GM12892 (cell line): ENCODE data around the gene MRM1.

Experiments used
- DNase-seq: peaks from one replicate; pipeline ENCODE4 v3.0.0; 2011; ENCODE audit not compliant: insufficient read length
- FAIRE-seq: peaks from 2 replicates; lab custom pipeline; 2011; peaks lifted over from hg19 to GRCh38; lab: Jason Lieb, UNC
- POLR2A ChIP-seq: IDR thresholded peaks from 2 replicates; pipeline ENCODE4 v1.6.1; 2011; ENCODE audit warnings: low read depth, low read length, control low read depth
- POLR2AphosphoS5 ChIP-seq: IDR thresholded peaks from 2 replicates; pipeline ENCODE4 v1.6.1; 2011; ENCODE audit warnings: low read depth, low read length, control low read depth
- TAF1 ChIP-seq: IDR thresholded peaks from 2 replicates; pipeline ENCODE4 v1.6.1; 2011; ENCODE audit warnings: low read depth, mild to moderate bottlenecking, control low read depth, low read length, borderline replicate concordance

MRM1 gene

DNA sequence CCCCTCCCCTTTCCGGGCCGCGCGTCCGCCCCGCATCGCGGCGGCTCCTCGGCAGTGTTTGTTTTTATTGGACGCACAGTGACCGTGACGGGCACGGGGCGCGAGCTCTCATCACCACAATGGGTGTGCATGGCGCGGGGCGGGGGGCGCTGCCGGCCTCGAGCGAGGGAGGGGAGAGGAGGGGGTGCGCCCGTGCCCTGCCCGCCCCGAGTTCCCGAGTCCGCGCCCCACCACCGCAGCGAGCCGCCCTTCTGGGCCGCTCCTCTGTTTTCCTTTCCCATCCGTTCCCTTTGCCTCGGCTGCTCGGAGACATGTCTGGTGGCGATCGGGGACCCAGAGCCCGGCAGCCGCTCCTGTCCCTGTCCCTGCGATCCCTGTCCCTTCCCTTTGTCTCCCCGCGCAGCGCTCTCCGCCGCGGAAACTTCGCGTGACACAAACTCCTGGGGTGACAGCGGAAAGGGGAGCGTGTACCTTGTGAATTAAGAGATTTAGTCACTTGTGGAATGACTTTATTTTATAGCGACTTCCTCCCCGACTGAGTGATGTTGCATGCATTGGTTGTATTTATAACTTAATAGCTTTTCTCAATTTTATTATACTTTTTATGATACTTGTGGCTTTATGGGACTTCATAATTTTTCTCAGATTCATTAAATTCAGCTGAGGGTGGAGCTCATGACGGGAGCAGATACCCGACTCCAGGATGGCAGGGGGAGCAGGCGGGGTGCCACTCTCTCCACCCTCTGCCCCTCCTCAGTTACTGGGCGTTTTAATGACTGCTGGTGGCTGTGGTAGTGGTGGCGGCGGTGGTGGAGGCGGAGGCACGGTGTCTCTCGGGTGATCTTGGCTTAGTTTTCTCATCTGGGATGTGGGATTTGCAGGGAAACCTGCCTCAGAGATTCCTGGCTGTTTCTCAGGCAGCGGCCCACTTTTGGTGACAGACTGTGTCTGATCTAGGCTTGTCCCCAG lies 40.8 kb downstream of the MRM1 start:
- FAIRE-seq: no peak
- no peak for DNase-seq
- TF ChIP-seq POLR2AphosphoS5 (no peak), POLR2A (no peak), TAF1 (no peak)

DNA sequence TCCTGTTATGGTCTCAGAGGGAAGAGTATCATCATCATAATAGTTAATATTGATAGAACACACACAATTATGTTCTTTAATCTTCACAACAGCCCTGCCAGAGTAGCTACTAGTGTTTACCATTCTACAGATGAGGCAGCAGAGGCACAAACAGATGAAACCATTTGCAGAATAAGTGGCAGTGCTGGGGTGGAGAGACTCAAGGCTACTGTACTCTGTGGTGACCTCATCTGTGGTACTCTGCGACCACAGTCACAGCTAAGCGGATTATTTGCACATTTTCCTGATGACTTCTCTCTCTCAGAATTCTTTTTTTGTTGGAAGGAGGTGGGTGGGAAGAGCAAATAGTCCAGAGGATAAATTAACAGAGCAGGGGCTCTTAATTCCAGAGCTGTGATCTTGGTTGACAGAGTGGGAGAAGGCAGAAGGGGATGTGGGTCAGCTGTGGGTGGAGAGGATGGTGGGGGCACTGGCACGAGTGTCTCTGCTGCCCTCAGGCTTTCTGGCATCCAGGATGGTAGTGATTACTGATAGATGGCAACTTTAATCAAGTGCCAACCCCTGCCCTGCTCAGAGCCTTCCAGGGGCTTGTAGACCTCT lies 41.8 kb downstream of the MRM1 start:
- FAIRE-seq: no peak
- DNase-seq: no peak
- no peak for TF ChIP-seq POLR2AphosphoS5
- no peak for TF ChIP-seq POLR2A
- no peak for TF ChIP-seq TAF1

DNA sequence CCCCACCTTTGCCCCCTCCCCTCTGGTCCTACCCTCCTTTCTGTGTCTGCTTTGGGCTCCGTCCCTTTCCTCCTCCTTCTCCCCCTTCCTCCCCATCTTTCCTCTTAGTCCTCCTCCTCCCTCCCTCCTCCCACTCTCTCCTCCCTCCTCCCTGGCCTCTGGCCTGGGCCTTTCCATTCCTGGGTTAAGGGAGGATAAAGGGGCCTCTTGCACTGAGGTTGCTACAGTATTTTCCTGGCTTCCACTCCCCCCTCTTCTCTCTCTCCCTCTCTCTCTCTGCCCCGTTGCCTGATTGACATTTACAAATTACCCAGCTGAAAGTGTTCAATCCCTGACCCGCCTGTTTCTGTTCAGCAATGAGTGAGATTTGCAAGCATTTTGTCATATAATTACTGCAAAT lies 44.0 kb downstream of the MRM1 start:
- FAIRE-seq (no peak), DNase-seq (no peak)
- TF ChIP-seq POLR2A (no peak), POLR2AphosphoS5 (no peak), TAF1 (no peak)

DNA sequence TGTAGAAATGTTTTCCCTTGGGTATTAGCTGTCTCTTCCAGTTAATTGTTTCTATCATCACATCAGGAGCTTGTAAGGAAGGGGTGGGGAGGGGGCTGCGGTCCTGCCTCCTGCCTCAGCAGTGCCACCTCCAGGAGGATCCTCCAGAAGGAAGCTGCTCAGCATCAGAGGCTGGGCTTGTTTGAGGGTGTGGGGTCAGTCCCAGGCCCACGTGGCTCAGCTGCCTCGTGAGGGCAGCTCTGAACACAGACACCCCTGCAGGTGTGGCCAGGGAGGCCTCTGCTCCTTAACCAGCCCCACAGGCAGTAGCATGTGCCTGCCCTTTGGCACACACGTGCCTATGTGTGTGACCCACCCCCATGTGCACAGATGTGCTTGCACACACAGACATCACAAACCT lies 46.3 kb downstream of the MRM1 start:
- TF ChIP-seq POLR2AphosphoS5: no peak
- no peak for TF ChIP-seq TAF1
- FAIRE-seq (no peak), DNase-seq (no peak)

DNA sequence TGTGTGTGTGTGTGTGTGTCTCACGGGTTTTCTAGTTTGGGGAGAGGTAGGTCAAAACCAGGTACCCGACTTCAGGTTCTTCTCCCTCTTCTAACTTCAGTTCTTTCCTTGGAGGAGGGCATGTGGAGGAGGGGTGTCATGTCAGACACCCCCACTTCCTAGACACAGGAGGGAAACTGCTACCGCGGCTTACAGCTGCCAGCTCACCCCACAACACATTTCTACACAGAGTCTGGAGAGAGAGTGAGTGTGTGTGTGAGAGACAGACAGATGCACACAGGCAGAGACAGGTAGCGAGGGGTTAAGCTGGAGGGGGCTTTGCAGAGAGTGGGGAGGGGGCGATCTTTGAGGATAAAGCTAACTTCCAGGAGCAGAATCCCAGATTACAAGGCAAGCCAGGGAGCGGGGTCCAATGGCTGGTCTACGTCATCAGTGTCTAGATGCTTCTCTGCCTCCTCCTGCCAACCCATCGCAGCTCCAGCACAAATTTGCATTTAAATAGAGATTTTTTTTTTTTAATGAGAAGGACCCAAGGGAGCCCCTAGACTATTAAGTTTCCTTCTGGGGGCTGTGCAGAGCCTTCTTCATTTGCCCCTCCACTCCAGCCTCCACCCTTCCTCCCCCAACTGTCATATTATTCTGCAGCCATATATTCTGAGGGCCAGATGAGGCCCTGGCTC lies 48.9 kb downstream of the MRM1 start:
- no peak for TF ChIP-seq POLR2A
- no peak for TF ChIP-seq POLR2AphosphoS5
- TF ChIP-seq TAF1: no peak
- DNase-seq: no peak
- no peak for FAIRE-seq

DNA sequence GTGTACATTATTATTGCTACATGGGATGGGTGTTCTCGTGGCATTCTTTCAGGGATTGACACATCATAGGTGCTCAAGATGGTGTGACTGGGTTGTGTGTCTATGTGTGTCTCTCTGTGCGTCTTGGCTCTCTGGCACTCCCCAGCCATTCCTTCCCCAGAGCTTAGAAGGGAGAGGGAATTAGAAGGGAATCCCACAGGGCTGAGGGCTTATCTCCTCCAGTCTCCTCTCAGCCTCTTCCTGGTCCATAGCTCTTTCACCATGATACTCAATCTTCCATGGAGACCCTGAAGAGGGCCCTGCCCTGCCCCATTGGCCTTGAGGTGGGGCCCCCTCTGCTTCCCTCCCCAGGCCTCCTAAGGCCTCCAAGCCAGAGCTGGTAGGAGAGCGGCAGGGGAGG lies 52.0 kb downstream of the MRM1 start:
- no peak for DNase-seq
- FAIRE-seq: no peak

DNA sequence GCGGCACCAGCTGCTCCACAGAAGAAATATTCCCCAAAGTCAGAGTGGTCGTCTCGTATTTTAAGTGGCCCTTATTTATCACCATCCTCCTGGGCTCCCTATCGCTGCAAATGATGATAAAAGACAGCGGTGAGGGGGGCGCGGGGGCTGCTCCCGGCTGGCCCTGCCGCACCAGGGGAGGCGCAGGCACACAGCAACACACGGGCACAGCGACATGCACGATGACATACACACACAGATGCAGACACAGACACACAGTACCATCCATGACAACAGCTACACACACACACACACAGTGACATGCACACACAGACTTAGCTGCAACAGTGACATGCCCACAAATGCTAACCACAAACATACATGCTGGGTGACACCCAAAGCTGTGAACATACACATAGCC lies 52.5 kb downstream of the MRM1 start:
- TF ChIP-seq POLR2AphosphoS5 (no peak), POLR2A (no peak), TAF1 (no peak)
- no peak for FAIRE-seq
- no peak for DNase-seq

More for the DNA sequence above, 52.0 kb downstream of the MRM1 start:
- no peak for TF ChIP-seq POLR2A
- TF ChIP-seq TAF1: no peak
- TF ChIP-seq POLR2AphosphoS5: no peak

DNA sequence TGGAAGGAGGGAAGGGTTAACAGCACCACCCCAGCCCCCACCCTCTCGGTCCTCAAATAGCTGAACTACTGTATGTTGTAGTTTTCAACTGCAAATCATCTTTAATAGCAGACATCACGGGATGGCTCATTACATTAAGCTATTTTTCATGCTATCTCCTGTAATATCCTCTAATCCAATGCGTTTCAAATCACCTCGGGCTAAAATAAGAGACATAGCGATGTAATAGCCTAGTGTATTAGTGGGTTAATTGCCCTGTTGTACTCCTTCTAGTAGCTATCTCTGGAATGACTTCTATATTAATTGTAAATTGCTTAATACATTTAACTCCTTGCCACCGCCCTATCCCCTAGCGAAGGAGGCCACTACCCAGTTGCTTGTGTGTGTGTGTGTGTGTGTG lies 54.3 kb downstream of the MRM1 start:
- TF ChIP-seq POLR2A (no peak), POLR2AphosphoS5 (no peak), TAF1 (no peak)
- no peak for FAIRE-seq
- no peak for DNase-seq

DNA sequence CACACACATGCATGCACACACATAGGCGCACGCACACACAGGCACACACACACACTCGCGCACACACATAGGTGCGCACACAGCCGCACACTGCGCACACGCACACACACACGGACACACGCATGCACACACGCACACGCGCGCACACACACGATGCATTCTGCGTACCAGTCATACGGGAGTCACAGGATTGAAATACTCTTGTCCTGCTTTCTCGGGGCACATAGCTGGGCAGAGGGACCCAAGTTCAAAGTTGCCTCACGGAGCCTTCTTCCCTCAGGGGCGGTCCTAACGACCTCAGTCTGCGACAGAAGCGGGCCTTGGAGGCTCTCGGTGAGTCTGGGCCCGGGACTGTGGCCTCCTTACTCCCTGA lies 56.0 kb downstream of the MRM1 start:
- TF ChIP-seq POLR2A (no peak), TAF1 (no peak), POLR2AphosphoS5 (no peak)
- DNase-seq (no peak), FAIRE-seq (no peak)

DNA sequence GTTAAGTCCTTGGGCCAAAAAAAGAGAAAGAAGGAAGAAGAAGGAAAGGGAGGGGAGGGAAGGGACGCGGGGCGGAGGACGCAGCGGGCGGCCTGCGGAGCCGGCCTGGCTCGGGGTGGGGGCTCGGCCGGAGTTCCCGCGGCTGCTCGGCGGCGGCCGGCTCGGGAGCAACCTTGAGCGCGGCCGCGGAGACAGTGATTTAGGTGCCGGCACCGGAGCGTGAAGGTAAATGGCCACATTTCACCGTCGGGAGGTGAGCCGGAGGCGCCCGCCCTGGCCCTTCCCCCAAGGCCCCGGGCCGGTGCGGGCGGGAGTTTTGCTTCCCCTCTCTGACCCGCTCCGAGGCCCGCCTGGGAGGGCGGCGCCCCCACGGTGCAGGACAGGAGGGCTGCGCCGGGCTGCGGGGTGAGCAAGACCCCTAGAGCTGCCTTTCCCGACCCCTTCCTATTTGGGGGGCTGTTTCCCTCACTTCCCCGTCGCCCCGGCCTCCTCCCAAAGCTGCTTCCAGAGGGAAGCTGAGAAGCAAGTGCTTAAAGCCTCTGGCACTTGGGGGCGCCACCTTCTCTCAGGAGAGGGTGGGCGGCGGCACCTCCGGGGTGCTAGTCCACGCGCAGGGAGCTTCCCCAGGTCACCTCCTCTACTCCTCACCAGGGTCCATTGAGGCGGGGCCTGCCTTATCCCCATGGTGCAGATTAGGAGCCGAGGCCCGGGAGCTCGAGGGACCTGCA lies 56.5 kb downstream of the MRM1 start:
- TF ChIP-seq POLR2AphosphoS5 (no peak), TAF1 (no peak), POLR2A (no peak)
- no peak for FAIRE-seq
- peak; percentile 29 for DNase-seq
